NCI-H128 (cell line): ENCODE results near the gene CTNNBIP1.

Experiments used
- DNase-seq: peaks from one replicate; lab custom pipeline; 2025; ENCODE audit not compliant: unreplicated experiment; lab: John Stamatoyannopoulos, UW

CTNNBIP1 gene

GRCh38 chr1:9904596-9904995 is 5.5 kb downstream of the CTNNBIP1 start:
- DNase-seq: no peak

GRCh38 chr1:9903801-9904527 is 6.1 kb downstream of the CTNNBIP1 start:
- DNase-seq: no peak

- no peak for DNase-seq
These were observed 8.0 kb downstream of the CTNNBIP1 start for GRCh38 chr1:9902060-9902452.

- DNase-seq: no peak
These were observed 8.7 kb downstream of the CTNNBIP1 start for GRCh38 chr1:9901148-9902059.

GRCh38 chr1:9900142-9901043 is 9.7 kb downstream of the CTNNBIP1 start:
- peak; percentile 71 for DNase-seq

- no peak for DNase-seq
These were observed 16.0 kb downstream of the CTNNBIP1 start for GRCh38 chr1:9894115-9894514.

GRCh38 chr1:9892563-9893528 is 17.2 kb downstream of the CTNNBIP1 start:
- DNase-seq: no peak

GRCh38 chr1:9891207-9891606 is 18.9 kb downstream of the CTNNBIP1 start:
- DNase-seq: no peak

GRCh38 chr1:9890224-9890731 is 19.8 kb downstream of the CTNNBIP1 start:
- no peak for DNase-seq

GRCh38 chr1:9889411-9889810 is 20.7 kb downstream of the CTNNBIP1 start:
- DNase-seq: no peak

- DNase-seq: no peak
These were observed 21.2 kb downstream of the CTNNBIP1 start for GRCh38 chr1:9888886-9889285.

GRCh38 chr1:9887070-9887469 is 23.0 kb downstream of the CTNNBIP1 start:
- DNase-seq: no peak

GRCh38 chr1:9886092-9886742 is 23.9 kb downstream of the CTNNBIP1 start:
- DNase-seq: no peak

GRCh38 chr1:9884805-9885204 is 25.3 kb downstream of the CTNNBIP1 start:
- no peak for DNase-seq

- no peak for DNase-seq
These were observed 26.3 kb downstream of the CTNNBIP1 start for GRCh38 chr1:9883585-9884449.

GRCh38 chr1:9882945-9883303 is 27.1 kb downstream of the CTNNBIP1 start:
- DNase-seq: no peak

- no peak for DNase-seq
These were observed 27.6 kb downstream of the CTNNBIP1 start for GRCh38 chr1:9882296-9882944.

GRCh38 chr1:9881838-9882249 is 28.2 kb downstream of the CTNNBIP1 start:
- DNase-seq: no peak
